ENCODE measurements around the gene PSMD4.
"Not testable (repeated sequence)": the region's sequence is repeated elsewhere in the genome, so short reads cannot be mapped to it uniquely, and the experiment has no call there.

PSMD4 gene

GRCh38 chr1:151254217-151255213 lies at the start of gene PSMD4:
Gene PSMD4, plus strand, starts transcription at chr1:151254734. Its CDS starts 49 bp downstream, at chr1:151254783.
- Histone ChIP-seq H3K4me1 (peaks cover 4% of the 10 kb centered on the region), H3K9me3 (no peaks in the 10 kb centered on the region), H3K27me3 (ENCODE audit: low read depth) (no peaks in the 10 kb centered on the region), H3K36me3 (replicated peaks) (peaks cover 8% of the 10 kb centered on the region), H3K4me3 (peak within 1 kb of the TSS; percentile 92)
- in situ Hi-C loops (cut with MboI; ENCODE audit: low sequenced_read_pairs): no loop called here
- DNase-seq (ENCODE audit: low spot score in 2 of 2): peak; percentile 94 to 96

- H3K4me3 ChIP-seq; H3K4me1 ChIP-seq; H3K27me3 ChIP-seq (ENCODE audit: low read depth); H3K9me3 ChIP-seq; in situ Hi-C loops (cut with MboI; ENCODE audit: low sequenced_read_pairs); DNase-seq (ENCODE audit: low spot score in 2 of 2): not testable (repeated sequence)
- H3K36me3 ChIP-seq (replicated peaks): peaks cover 51% of the 10 kb centered on the region
Observed at GRCh38 chr1:151205381-151205965, 49.1 kb upstream of the PSMD4 start.

- no peaks in the 10 kb centered on the region for H3K9me3 ChIP-seq
- DNase-seq (ENCODE audit: low spot score in 2 of 2): no peak
- in situ Hi-C loops (cut with MboI; ENCODE audit: low sequenced_read_pairs): no loop called here
- peaks cover 52% of the 10 kb centered on the region for H3K36me3 ChIP-seq (replicated peaks)
- no peak overlapping the region for H3K4me3 ChIP-seq
- H3K4me1 ChIP-seq: no peaks in the 10 kb centered on the region
- no peaks in the 10 kb centered on the region for H3K27me3 ChIP-seq (ENCODE audit: low read depth)
Observed at GRCh38 chr1:151210830-151211229, 43.7 kb upstream of the PSMD4 start.

GRCh38 chr1:151211972-151212705 lies 42.4 kb upstream of the PSMD4 start:
- Histone ChIP-seq H3K36me3 (replicated peaks) (peaks cover 39% of the 10 kb centered on the region), H3K4me1 (no peaks in the 10 kb centered on the region), H3K27me3 (ENCODE audit: low read depth) (no peaks in the 10 kb centered on the region), H3K9me3 (no peaks in the 10 kb centered on the region), H3K4me3 (no peak overlapping the region)
- DNase-seq (ENCODE audit: low spot score in 2 of 2): no peak
- in situ Hi-C loops (cut with MboI; ENCODE audit: low sequenced_read_pairs): no loop called here

GRCh38 chr1:151213560-151213959 lies 41.0 kb upstream of the PSMD4 start:
- Histone ChIP-seq H3K4me3 (no peak overlapping the region), H3K9me3 (no peaks in the 10 kb centered on the region), H3K4me1 (no peaks in the 10 kb centered on the region), H3K27me3 (ENCODE audit: low read depth) (no peaks in the 10 kb centered on the region), H3K36me3 (replicated peaks) (peaks cover 33% of the 10 kb centered on the region)
- no peak for DNase-seq (ENCODE audit: low spot score in 2 of 2)
- in situ Hi-C loops (cut with MboI; ENCODE audit: low sequenced_read_pairs): no loop called here

GRCh38 chr1:151221616-151222015 lies 32.9 kb upstream of the PSMD4 start:
- in situ Hi-C loops (cut with MboI; ENCODE audit: low sequenced_read_pairs): no loop called here
- DNase-seq (ENCODE audit: low spot score in 2 of 2): no peak
- no peaks in the 10 kb centered on the region for H3K27me3 ChIP-seq (ENCODE audit: low read depth)
- H3K9me3 ChIP-seq: no peaks in the 10 kb centered on the region
- H3K36me3 ChIP-seq (replicated peaks): peaks cover 32% of the 10 kb centered on the region
- no peak overlapping the region for H3K4me3 ChIP-seq
- H3K4me1 ChIP-seq: peaks cover 6% of the 10 kb centered on the region

- in situ Hi-C loops (cut with MboI; ENCODE audit: low sequenced_read_pairs): no loop called here
- no peak for DNase-seq (ENCODE audit: low spot score in 2 of 2)
Observed at GRCh38 chr1:151222130-151222529, 32.4 kb upstream of the PSMD4 start.

GRCh38 chr1:151235235-151235634 lies 19.3 kb upstream of the PSMD4 start:
- no peak overlapping the region for H3K4me3 ChIP-seq
- H3K27me3 ChIP-seq (ENCODE audit: low read depth): no peaks in the 10 kb centered on the region
- H3K9me3 ChIP-seq: no peaks in the 10 kb centered on the region
- no peaks in the 10 kb centered on the region for H3K4me1 ChIP-seq
- peaks cover 95% of the 10 kb centered on the region for H3K36me3 ChIP-seq (replicated peaks)
- in situ Hi-C loops (cut with MboI; ENCODE audit: low sequenced_read_pairs): no loop called here
- no peak for DNase-seq (ENCODE audit: low spot score in 2 of 2)

More at GRCh38 chr1:151222130-151222529, 32.4 kb upstream of the PSMD4 start:
- no peak overlapping the region for H3K4me3 ChIP-seq
- no peaks in the 10 kb centered on the region for H3K9me3 ChIP-seq
- H3K27me3 ChIP-seq (ENCODE audit: low read depth): no peaks in the 10 kb centered on the region
- H3K36me3 ChIP-seq (replicated peaks): peaks cover 37% of the 10 kb centered on the region
- peaks cover 6% of the 10 kb centered on the region for H3K4me1 ChIP-seq

GRCh38 chr1:151237678-151238466 lies 16.7 kb upstream of the PSMD4 start:
- Histone ChIP-seq H3K36me3 (replicated peaks) (peaks cover 95% of the 10 kb centered on the region), H3K4me3 (no peak overlapping the region), H3K27me3 (ENCODE audit: low read depth) (no peaks in the 10 kb centered on the region), H3K4me1 (peaks cover 4% of the 10 kb centered on the region), H3K9me3 (no peaks in the 10 kb centered on the region)
- in situ Hi-C loops (cut with MboI; ENCODE audit: low sequenced_read_pairs): no loop called here
- DNase-seq (ENCODE audit: low spot score in 2 of 2): no peak

GRCh38 chr1:151238467-151238739 lies 16.1 kb upstream of the PSMD4 start:
- H3K4me1 ChIP-seq: peaks cover 10% of the 10 kb centered on the region
- H3K27me3 ChIP-seq (ENCODE audit: low read depth): no peaks in the 10 kb centered on the region
- H3K4me3 ChIP-seq: no peak overlapping the region
- H3K9me3 ChIP-seq: no peaks in the 10 kb centered on the region
- no peak for DNase-seq (ENCODE audit: low spot score in 2 of 2)
- in situ Hi-C loops (cut with MboI; ENCODE audit: low sequenced_read_pairs): no loop called here
- H3K36me3 ChIP-seq (replicated peaks): peaks cover 95% of the 10 kb centered on the region

- in situ Hi-C loops (cut with MboI; ENCODE audit: low sequenced_read_pairs): no loop called here
- no peaks in the 10 kb centered on the region for H3K9me3 ChIP-seq
- no peak overlapping the region for H3K4me3 ChIP-seq
- H3K36me3 ChIP-seq (replicated peaks): peaks cover 97% of the 10 kb centered on the region
- DNase-seq (ENCODE audit: low spot score in 2 of 2): no peak
- H3K27me3 ChIP-seq (ENCODE audit: low read depth): no peaks in the 10 kb centered on the region
- peaks cover 17% of the 10 kb centered on the region for H3K4me1 ChIP-seq
Observed at GRCh38 chr1:151242442-151242841, 12.1 kb upstream of the PSMD4 start.

GRCh38 chr1:151243683-151244216 lies 10.8 kb upstream of the PSMD4 start:
- H3K4me3 ChIP-seq: no peak overlapping the region

GRCh38 chr1:151246786-151247185 lies 7.7 kb upstream of the PSMD4 start:
- no peaks in the 10 kb centered on the region for H3K9me3 ChIP-seq
- H3K4me1 ChIP-seq: peaks cover 17% of the 10 kb centered on the region
- H3K36me3 ChIP-seq (replicated peaks): peaks cover 76% of the 10 kb centered on the region
- H3K27me3 ChIP-seq (ENCODE audit: low read depth): no peaks in the 10 kb centered on the region
- in situ Hi-C loops (cut with MboI; ENCODE audit: low sequenced_read_pairs): no loop called here
- no peak overlapping the region for H3K4me3 ChIP-seq
- DNase-seq (ENCODE audit: low spot score in 2 of 2): no peak

More at GRCh38 chr1:151243683-151244216, 10.8 kb upstream of the PSMD4 start:
- no peaks in the 10 kb centered on the region for H3K27me3 ChIP-seq (ENCODE audit: low read depth)
- H3K9me3 ChIP-seq: no peaks in the 10 kb centered on the region
- in situ Hi-C loops (cut with MboI; ENCODE audit: low sequenced_read_pairs): no loop called here
- peaks cover 17% of the 10 kb centered on the region for H3K4me1 ChIP-seq
- peaks cover 97% of the 10 kb centered on the region for H3K36me3 ChIP-seq (replicated peaks)
- DNase-seq (ENCODE audit: low spot score in 2 of 2): peak; percentile 49 to 84
